HEK293 (cell line): ENCODE measurements around the gene TRAM2.

Source experiments
- TCF7L2 ChIP-seq: IDR thresholded peaks from 2 replicates; pipeline ENCODE4 v1.6.1; 2011; ENCODE audit warnings: low read depth, mild to moderate bottlenecking, inconsistent platforms, low read length, moderate library complexity, borderline replicate concordance
- ZNF138 ChIP-seq: fragments of 450-650 bp; formaldehyde crosslinking; IDR thresholded peaks from 2 replicates; pipeline ENCODE4 v1.5.1; 2016; ENCODE audit warnings: missing biosample characterization, missing genetic modification characterization, borderline replicate concordance
- ZNF274 ChIP-seq, 2 experiments: fragments of 200-500 bp in 1 of 2; fragments of 450-650 bp in 1 of 2; sonication (Bioruptor generic) in 1 of 2; formaldehyde crosslinking in 1 of 2; IDR thresholded peaks; 2 replicates each; pipeline versions ENCODE4 v1.5.1 to v1.6.1; 2014 to 2016; ENCODE audit warnings: borderline replicate concordance in 1 of 2, inconsistent platforms in 1 of 2, low read length in 1 of 2, missing biosample characterization in 1 of 2, missing genetic modification characterization in 1 of 2
- ZNF394 ChIP-seq: fragments of 450-650 bp; formaldehyde crosslinking; IDR thresholded peaks from 2 replicates; pipeline ENCODE4 v1.5.1; 2016; ENCODE audit warnings: missing biosample characterization, missing genetic modification characterization, mild to moderate bottlenecking, moderate library complexity, borderline replicate concordance
- ZNF433 ChIP-seq: fragments of 450-650 bp; formaldehyde crosslinking; IDR thresholded peaks from 2 replicates; pipeline ENCODE4 v1.5.1; 2016; ENCODE audit warnings: missing biosample characterization, missing genetic modification characterization, low read depth
- ZNF624 ChIP-seq: fragments of 450-650 bp; formaldehyde crosslinking; IDR thresholded peaks from 2 replicates; pipeline ENCODE4 v1.5.1; 2017; ENCODE audit warnings: missing biosample characterization, missing genetic modification characterization
- ZNF664 ChIP-seq: fragments of 450-650 bp; formaldehyde crosslinking; IDR thresholded peaks from 2 replicates; pipeline ENCODE4 v1.5.1; 2016; ENCODE audit warnings: missing biosample characterization, missing genetic modification characterization
- ZNF785 ChIP-seq: fragments of 450-650 bp; formaldehyde crosslinking; IDR thresholded peaks from 2 replicates; pipeline ENCODE4 v1.5.1; 2016; ENCODE audit warnings: missing biosample characterization, missing genetic modification characterization
- TF ChIP-seq, protein P1 (sequence below): fragments of 450-650 bp; formaldehyde crosslinking; IDR thresholded peaks from 2 replicates; pipeline ENCODE4 v1.5.1; 2016; ENCODE audit warnings: missing biosample characterization, missing genetic modification characterization
- TF ChIP-seq, protein P2 (sequence below): fragments of 450-650 bp; formaldehyde crosslinking; IDR thresholded peaks from 2 replicates; pipeline ENCODE4 v1.5.1; 2016; ENCODE audit warnings: missing biosample characterization, missing genetic modification characterization
- TF ChIP-seq, protein P3 (sequence below): IDR thresholded peaks from 2 replicates; pipeline ENCODE4 v1.6.1; 2011; ENCODE audit warnings: mild to moderate bottlenecking, low read depth, low read length, borderline replicate concordance
- TF ChIP-seq, protein P4 (sequence below): fragments of 450-650 bp; formaldehyde crosslinking; IDR thresholded peaks from 2 replicates; pipeline ENCODE4 v1.5.0; 2017; ENCODE audit warnings: missing biosample characterization, missing genetic modification characterization, borderline replicate concordance
- TF ChIP-seq, protein P5 (sequence below): sonication (generic); formaldehyde crosslinking; IDR thresholded peaks from 2 replicates; pipeline ENCODE4 v1.8.1; 2022; ENCODE audit warnings: mild to moderate bottlenecking, moderate library complexity, missing genetic modification reagents

DNA sequence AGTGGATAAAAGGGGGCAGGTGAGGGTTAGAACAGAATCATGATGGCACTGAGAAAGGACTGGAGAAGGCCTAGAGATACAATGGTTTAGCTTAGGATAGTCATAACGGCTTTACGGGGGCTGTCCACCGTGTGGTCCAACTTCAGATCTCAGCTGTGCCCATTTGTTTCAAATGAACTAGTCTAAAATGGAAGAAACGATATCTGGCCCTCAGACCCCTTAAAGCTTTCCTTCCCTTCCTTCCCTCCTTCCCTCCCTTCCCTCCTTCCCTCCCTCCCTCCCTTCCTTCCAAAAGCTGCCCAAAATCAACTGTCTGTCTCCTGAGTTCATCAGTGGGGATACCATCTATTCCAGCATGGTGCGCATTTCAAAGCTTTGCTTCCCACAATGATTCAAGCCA lies 27.9 kb downstream of the TRAM2 start:
- no peak for TF ChIP-seq ZNF274 (IDR thresholded peaks at IDR 0.05; ENCODE audit: low read length)
- TF ChIP-seq ZNF274 (tag by site-specific recombination; IDR thresholded peaks at IDR 0.05; ENCODE audit: borderline replicate concordance): no peak
- TF ChIP-seq, protein P1, sequence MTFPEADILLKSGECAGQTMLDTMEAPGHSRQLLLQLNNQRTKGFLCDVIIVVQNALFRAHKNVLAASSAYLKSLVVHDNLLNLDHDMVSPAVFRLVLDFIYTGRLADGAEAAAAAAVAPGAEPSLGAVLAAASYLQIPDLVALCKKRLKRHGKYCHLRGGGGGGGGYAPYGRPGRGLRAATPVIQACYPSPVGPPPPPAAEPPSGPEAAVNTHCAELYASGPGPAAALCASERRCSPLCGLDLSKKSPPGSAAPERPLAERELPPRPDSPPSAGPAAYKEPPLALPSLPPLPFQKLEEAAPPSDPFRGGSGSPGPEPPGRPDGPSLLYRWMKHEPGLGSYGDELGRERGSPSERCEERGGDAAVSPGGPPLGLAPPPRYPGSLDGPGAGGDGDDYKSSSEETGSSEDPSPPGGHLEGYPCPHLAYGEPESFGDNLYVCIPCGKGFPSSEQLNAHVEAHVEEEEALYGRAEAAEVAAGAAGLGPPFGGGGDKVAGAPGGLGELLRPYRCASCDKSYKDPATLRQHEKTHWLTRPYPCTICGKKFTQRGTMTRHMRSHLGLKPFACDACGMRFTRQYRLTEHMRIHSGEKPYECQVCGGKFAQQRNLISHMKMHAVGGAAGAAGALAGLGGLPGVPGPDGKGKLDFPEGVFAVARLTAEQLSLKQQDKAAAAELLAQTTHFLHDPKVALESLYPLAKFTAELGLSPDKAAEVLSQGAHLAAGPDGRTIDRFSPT (tag by site-specific recombination): no peak
- TF ChIP-seq, protein P2, sequence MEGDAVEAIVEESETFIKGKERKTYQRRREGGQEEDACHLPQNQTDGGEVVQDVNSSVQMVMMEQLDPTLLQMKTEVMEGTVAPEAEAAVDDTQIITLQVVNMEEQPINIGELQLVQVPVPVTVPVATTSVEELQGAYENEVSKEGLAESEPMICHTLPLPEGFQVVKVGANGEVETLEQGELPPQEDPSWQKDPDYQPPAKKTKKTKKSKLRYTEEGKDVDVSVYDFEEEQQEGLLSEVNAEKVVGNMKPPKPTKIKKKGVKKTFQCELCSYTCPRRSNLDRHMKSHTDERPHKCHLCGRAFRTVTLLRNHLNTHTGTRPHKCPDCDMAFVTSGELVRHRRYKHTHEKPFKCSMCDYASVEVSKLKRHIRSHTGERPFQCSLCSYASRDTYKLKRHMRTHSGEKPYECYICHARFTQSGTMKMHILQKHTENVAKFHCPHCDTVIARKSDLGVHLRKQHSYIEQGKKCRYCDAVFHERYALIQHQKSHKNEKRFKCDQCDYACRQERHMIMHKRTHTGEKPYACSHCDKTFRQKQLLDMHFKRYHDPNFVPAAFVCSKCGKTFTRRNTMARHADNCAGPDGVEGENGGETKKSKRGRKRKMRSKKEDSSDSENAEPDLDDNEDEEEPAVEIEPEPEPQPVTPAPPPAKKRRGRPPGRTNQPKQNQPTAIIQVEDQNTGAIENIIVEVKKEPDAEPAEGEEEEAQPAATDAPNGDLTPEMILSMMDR (tag by site-specific recombination): no peak
- no peak for TF ChIP-seq ZNF433 (tag by site-specific recombination)
- no peak for TF ChIP-seq ZNF664 (tag by site-specific recombination)
- TF ChIP-seq, protein P3, sequence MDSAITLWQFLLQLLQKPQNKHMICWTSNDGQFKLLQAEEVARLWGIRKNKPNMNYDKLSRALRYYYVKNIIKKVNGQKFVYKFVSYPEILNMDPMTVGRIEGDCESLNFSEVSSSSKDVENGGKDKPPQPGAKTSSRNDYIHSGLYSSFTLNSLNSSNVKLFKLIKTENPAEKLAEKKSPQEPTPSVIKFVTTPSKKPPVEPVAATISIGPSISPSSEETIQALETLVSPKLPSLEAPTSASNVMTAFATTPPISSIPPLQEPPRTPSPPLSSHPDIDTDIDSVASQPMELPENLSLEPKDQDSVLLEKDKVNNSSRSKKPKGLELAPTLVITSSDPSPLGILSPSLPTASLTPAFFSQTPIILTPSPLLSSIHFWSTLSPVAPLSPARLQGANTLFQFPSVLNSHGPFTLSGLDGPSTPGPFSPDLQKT: no peak
- TF ChIP-seq ZNF624 (tag by site-specific recombination): no peak
- TF ChIP-seq, protein P4, sequence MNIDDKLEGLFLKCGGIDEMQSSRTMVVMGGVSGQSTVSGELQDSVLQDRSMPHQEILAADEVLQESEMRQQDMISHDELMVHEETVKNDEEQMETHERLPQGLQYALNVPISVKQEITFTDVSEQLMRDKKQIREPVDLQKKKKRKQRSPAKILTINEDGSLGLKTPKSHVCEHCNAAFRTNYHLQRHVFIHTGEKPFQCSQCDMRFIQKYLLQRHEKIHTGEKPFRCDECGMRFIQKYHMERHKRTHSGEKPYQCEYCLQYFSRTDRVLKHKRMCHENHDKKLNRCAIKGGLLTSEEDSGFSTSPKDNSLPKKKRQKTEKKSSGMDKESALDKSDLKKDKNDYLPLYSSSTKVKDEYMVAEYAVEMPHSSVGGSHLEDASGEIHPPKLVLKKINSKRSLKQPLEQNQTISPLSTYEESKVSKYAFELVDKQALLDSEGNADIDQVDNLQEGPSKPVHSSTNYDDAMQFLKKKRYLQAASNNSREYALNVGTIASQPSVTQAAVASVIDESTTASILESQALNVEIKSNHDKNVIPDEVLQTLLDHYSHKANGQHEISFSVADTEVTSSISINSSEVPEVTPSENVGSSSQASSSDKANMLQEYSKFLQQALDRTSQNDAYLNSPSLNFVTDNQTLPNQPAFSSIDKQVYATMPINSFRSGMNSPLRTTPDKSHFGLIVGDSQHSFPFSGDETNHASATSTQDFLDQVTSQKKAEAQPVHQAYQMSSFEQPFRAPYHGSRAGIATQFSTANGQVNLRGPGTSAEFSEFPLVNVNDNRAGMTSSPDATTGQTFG (tag by site-specific recombination): no peak
- no peak for TF ChIP-seq TCF7L2
- TF ChIP-seq ZNF394 (tag by site-specific recombination): no peak
- TF ChIP-seq ZNF785 (tag by site-specific recombination): no peak
- TF ChIP-seq, protein P5, sequence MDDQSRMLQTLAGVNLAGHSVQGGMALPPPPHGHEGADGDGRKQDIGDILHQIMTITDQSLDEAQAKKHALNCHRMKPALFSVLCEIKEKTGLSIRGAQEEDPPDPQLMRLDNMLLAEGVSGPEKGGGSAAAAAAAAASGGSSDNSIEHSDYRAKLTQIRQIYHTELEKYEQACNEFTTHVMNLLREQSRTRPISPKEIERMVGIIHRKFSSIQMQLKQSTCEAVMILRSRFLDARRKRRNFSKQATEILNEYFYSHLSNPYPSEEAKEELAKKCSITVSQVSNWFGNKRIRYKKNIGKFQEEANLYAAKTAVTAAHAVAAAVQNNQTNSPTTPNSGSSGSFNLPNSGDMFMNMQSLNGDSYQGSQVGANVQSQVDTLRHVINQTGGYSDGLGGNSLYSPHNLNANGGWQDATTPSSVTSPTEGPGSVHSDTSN (CRISPR knock-in tag): no peak
- no peak for TF ChIP-seq ZNF138
